ENCODE measurements around the gene MYO5A.
A peak's percentile ranks its signal among the peaks of the same experiment; 100 is the strongest.

MYO5A gene

DNA sequence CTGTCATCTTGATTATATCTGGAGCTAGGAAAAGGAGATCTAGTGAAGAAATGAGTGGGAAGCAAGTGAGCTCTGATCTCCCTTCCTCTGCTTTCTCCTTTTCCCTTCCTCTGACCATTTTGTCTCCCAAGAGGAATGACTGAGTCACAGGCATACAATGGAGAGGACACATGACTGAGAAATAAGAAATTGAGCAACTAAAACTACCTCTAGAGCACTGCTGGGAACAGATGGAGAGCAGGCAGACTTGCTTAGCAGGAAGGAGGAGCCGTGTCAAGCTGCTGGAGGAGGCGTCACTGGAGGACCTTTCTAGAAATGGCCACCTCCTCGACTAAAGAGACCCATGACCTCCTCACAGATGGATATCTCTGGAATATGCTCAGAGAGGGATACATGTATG is 166.2 kb downstream of the MYO5A start:
- DNase-seq (ENCODE audit: low read depth): no peak

DNA sequence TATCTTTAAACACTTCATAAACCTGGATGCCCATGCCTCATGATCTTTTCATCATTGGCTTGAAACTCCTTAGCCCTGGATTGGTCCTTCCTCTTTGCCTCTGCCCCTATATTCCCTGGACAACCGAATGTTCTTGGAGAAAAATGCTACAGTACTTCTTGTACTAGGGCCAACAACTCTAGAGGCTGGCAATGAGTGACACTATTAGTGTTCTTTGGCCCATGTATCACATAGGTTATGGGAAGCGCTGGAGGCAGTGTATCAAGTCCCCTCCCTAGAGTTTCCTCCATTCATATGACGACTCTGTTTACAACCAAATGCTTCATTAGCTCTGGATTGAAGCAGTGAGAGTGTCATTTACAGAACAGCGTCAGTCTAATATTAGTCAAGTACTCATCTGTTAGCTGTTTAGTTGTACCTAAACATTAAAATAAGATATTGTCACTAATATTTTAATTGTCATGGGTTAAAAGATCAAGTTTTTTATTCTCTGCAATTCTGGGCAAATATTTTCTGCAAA is 166.6 kb downstream of the MYO5A start:
- DNase-seq (ENCODE audit: low read depth): no peak

DNA sequence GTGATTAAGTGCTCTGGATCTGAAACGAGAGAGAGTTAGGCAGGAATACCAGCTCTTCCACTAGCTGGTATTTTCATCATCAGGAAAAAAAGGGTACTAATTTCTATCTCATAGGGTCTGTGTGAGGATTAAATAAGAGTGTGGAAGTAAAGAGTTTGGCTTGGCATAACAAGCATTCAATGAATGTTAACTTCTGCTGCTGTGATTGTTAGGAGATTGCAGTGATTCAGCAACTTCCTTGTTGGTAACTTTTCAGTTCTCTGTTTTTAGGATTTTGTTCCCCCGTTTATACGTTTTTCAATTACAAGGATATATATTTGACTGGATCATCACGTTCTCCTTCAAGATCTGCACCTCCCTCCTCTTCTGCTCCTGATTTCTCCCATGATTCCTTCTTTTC is 167.2 kb downstream of the MYO5A start:
- no peak for DNase-seq (ENCODE audit: low read depth)

DNA sequence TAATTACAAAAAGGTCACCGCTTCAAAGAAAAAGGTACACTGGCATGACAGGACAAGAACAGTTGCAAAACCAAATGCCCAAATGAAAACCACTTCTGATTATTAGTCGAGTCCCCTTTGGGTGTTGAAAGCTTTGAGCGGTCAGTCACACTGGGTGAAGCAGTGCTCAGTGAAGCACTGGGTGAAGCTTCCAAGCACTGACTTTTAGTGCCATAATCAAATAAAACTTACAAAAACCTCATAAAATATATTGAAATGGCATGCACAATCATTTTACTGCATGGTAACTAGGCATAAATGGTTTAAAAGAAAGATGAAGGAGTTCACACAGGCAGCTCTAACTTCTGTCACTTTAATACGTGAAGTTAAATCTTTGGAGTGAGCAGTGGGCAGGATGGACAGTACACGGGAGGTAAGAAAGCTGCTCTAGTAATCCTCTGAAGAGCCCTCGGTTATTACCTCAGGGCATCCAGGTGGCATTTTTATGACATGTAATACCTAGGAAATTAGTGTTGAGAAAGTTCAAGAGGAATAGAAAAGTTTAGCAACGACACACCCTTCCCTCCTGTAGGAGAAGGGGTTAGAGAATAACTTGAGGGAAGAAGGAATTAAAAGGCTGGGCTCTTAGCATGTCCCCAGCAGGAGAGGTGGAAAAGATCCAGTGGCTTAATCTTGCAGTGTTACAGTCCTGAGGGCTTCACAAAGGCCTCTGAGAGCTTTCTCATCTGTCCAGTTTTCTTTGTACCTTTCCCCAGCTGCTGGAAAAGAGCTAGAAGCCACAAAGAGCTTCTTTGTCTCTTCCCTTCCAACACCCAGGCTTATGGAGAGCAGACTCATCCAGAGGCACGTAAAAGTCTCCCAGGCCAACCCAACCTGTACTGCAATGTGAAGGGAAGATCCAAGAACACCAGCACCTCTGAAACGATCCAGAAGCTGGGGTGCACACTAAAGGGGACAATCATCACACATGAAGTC is 168.2 kb downstream of the MYO5A start:
- no peak for DNase-seq (ENCODE audit: low read depth)

DNA sequence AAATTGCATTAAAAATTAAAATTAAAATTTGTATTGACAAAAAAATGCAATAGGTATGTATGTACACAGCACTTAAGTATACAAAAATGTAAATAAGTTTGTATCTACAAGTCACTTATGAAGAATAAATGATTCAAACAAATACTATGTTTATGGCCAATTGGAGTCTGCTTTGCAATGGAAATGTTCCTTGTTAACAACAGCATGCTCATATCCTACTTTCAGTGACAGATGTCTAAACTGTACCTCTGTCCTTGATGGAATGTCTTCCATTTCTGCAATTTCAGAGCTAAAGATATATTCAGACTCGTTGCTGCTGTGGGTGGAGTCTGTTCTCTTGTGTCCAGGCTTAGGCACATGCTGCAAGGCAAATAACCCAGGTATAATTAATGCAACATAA is 169.0 kb downstream of the MYO5A start:
- DNase-seq (ENCODE audit: low read depth): no peak

DNA sequence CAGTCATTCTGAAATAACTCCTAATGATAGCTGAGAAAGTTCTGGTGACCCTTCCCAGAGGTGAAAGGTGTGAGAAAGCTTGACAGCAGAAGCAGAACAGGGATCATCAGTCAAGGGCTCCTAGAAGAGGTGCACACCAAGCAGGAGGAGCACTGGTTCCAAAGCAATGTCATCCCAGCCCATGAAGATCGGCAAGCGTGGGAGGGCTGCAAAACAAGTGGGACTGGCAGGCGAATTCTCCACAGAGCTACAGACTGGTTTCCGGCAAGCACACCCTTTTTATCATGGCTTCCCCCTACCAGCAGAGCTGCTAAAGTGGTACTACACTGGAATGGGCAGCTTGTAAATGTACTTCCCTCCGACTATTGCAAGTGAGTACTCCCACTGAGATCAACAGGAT is 170.7 kb downstream of the MYO5A start:
- no peak for DNase-seq (ENCODE audit: low read depth)

DNA sequence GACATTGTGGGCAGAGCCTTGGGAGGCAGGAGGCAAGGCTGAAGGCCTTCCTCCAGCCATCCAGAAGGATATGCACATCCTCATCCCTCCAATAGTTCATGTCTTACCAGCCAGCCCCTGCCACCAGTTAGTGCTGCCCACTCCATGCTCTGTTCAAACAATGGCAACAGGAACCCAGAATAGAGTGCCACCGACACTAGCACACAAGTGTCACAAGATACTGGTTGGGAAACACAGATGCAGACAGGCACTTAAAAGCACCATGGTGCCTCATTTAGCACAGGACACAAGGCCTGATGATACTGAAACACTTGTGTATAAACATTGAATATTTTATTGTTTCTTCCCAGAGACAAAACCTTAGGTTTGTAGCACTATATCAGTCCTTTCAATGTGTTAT is 176.6 kb downstream of the MYO5A start:
- DNase-seq (ENCODE audit: low read depth): no peak

DNA sequence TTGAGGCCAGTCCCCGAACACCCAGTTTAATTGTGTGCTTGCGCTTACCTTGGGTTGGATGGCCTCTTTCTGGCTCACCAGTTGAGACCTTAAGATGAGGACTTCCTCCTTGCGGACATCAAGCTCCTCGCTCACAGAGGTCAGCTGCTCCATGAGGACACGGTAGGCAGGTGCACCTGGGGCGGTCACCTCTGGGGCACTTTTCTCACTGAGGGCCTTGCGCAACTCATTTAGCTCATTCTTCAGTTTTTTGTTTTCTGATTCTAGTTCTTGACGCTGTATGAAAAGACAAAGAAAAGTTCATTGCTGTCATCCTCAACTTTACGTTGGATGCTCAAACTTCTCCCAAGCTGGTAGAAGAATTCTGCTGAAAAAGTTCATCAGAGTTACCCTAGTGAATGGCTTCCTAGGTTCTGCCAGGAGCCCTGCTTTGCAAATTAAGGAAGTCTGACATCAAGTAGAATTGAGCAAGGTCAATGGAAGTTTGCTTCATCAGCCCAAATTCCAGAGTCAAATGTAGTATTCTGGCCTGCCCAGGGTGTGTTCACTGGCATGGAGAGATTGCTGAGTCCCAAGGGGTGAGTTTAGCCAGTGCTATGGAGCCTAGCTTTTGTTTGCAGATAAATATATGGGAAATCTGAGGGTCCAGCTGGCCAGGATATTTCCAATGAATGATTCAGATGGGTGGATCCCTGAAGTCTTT is 177.3 kb downstream of the MYO5A start:
- DNase-seq (ENCODE audit: low read depth): no peak

DNA sequence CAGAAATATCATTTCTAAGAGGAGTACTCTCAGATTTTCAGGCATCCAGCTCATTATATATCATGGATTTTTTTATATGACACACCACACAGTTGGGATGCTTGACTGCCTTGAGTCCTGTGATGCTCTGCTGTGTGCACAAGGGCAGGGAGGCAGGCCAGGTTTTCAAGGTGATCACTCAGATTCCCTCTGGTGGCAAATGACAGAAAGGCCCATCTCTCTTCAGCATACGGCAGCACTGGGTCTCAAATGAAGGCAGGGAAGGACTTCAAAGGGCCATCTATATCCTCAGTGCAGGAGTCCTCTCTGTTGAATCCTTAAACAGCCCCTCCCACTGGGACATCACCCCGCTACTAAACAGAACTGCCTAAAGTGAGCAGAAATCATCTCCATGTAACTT is 178.3 kb downstream of the MYO5A start:
- no peak for DNase-seq (ENCODE audit: low read depth)

DNA sequence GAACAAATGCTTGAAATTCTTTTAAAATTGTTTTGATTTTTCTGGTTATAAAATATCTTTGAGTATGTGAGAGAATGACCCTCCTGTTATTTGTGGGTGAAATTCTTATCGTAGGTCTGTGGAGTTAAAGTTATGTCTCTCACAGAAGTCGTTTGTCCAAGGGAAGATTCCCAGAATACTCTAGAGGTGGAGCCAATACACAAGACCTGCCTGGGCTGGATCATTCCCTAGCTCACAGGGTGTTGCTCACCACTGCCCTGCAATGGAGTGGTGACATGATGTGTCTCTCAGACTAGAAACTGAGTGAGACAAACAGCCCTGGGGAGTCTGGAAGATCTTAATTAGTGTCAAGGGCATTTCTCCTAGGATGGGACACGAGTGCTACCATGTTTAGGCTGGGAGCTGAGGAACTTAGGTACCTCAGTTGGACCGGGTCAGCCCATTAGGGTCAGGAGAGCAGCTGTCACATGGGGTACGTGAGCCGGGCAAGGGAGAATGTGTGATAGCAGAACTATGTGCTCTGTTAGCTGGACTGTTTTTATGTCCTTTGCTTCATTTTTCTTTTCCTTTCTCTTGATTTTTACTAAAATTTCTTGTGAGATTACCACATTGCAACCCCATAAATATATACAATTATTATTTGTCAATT is 179.5 kb downstream of the MYO5A start:
- DNase-seq (ENCODE audit: low read depth): no peak

DNA sequence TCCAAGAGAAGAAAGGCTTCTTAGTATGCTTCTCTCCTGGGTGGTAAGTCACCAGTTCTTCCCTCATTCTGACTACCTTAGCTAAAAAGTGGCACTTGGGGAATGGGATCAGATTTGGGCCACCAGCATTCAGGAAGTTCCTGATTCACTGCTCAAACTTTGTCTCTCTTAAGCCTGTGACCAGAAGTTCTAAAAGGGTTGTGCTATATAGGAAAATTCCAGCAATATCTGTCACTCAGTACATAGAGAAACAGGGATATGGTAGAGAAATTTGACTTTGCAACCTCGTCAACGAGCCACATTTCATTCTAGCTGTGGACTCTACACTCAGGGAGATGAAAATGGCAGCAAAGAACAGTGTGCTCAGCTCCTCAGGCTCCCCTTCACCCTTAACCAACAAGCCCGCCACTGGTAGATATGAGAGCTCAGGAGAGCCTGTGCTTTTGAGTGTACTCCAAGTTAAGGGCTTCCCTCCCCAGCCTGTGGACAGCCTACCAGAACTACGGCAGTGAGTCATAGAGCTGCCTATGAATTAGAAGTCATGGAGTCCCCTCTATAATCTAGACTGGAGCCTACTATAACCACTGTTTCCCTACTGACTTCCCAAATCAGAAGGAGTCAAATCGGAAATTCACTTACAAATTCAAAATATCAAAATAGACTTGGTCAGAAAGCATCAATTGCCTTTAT is 180.5 kb downstream of the MYO5A start:
- no peak for DNase-seq (ENCODE audit: low read depth)

DNA sequence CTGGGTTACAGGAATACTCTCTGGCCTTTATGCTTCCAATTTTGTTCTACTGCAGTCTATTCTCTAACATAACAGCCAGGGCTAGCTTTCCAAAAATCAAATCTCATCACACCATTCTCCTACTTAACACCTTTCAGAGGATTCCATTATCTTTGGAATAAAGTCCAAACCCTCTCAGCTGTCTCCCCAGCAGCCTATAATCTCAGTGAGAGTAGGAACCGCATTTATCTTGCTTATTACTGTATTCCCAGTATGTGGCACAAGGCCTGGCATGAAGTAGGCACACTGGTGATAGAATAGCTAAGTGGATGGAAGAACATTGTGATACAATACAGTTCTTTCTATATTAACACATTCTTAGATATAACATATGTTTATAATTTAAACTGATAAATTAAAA is 184.1 kb downstream of the MYO5A start:
- DNase-seq (ENCODE audit: low read depth): no peak

DNA sequence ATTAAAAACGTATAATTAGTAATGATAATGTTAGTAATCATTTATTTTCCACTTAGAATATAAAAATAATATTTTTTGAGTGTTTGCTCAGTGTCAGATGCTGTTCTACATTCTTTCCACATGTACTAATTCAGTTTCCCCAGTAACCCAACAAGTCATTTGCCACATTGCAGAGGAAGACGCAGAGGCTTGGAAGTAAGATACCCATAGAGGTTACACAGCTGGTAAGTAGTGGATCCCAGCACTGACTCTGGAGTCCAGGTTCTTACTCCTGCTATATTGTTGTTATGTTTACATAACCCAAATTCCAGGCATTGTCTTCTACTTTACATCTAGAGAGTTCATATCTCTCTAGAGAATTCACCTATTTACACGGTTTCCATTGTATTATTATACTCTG is 184.8 kb downstream of the MYO5A start:
- no peak for DNase-seq (ENCODE audit: low read depth)

DNA sequence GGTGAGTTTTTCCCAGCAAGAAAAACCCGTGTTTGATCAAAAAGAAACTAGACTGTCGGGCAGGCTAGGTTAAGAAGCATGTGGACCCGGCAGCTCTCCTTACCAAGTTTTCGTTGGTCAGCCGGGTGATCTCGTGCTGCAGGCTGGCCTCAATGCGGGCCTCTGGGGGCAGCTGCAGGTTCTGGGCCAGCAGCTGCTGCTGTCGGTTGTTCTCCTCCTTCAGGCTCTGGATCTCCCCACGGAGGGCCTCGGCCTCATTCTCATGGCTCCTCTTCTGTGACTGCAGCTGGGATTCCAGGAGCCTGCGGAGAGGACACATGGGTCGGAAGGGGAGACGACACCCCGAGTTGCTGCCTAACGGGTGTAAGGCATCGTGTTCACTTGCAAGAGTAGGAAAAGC is 188.6 kb downstream of the MYO5A start:
- no peak for DNase-seq (ENCODE audit: low read depth)

DNA sequence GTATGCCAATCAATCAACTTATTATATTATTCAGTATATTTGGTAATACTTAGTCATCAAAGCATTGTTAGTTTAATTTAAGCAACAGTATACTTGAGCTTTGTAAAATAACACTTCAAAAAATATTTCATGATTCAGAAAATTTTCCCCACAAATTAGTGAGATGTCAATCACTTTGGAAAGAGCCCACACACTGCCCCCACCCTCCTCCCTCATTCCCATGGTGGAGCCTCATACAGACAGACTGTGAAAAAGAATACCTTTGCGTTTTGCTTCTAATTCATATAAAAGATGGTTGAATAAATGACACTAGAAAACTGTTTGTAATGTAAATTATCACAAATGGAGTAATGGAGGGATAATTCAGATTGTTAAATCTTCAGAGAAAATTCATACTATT is 189.8 kb downstream of the MYO5A start:
- no peak for DNase-seq (ENCODE audit: low read depth)

DNA sequence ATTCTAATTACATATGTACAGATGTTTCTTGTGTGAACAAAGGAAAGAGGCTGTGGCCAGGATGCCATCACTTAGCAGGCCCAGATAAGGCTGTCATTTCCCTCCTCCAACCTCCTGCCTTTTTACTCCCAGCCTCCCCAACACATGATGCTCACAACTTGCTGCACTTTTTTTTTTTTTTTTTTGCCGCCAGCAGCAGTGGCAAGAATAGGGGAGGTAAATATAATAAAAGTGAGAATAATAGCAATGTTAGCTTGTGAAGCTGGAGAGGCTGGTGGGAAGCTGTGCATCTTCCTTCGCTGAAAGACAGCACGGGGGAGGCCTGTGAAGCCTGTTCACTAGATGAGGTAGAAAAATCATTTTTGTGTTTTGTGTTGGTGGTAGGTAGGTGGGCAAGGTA is 190.6 kb downstream of the MYO5A start:
- no peak for DNase-seq (ENCODE audit: low read depth)

DNA sequence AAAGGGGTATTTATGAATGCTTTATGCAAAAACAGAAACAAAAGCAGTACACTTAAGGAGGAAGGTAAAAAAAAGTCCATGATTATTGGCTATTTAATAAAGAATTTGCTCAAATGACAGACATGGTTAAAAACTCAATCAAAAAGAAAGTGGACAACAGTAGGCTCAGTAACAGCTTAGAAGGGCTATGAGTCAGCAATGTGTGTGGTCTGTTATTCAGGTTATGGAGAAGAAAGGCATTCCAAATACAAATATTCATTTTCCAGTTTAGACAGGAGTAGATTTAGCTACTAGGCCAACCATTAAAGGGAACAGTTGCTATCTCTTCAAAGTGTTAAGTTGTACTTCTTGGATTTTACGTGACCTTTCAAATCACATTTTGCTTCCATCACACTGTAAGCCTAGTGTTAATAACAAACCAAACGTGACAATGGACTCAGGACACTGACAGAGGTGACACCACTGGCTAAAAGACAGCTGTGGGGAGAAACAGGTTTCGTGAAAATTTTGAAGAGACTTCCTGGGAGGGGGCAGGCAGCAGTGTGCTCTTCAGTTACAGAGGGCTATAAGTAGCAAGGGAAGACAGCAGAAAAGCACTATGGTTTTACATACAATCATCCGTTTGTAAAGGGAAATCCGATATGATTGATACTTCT is 191.4 kb downstream of the MYO5A start:
- DNase-seq (ENCODE audit: low read depth): no peak

DNA sequence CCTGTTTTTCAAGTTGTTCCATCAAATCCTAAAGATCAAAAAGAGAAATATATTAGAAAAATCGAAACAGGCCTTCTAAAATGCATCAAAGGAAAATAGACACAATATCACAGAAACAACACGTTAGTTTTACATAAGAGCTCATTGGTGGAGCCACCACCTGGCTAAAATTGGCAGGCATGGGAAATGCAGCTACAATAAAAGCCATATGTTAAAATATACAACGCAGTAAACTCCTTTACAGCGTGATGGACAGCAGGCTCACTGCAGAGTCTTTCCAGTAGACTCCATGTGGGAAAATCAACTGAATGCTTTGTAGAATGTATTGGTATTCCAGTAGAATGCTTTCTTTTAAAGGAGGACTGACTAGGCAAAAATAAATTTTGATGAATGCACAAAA is 192.2 kb downstream of the MYO5A start:
- no peak for DNase-seq (ENCODE audit: low read depth)

DNA sequence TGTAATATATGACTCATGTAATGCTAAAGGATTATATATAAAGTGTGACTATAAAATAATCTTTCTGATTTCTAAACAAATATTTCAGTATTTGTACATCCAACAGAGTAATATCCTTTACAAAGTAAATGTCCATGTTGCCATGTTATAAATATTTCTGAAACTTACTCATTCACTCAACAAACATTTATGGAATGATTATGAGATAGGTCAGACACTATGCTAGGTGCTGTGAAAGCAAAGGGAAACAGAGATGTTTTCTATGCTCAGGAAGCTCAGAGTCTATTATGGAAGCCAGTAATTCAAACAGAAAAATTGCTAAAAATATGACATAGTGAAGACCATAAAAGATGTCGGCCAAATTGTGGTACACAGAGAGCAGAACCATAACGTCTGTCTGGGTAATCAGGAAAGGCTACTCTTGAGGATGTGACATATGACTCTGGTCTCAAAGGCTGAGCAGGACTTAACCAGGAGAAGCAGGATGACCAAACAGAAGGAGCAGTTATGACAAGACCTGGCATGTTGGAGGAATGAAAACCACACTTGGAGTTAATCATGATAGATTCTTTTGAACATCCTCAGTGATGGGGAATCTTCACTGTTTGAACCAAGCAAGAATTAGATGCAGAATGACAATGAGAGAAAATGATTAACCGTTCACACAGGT is 194.1 kb downstream of the MYO5A start:
- no peak for DNase-seq (ENCODE audit: low read depth)

DNA sequence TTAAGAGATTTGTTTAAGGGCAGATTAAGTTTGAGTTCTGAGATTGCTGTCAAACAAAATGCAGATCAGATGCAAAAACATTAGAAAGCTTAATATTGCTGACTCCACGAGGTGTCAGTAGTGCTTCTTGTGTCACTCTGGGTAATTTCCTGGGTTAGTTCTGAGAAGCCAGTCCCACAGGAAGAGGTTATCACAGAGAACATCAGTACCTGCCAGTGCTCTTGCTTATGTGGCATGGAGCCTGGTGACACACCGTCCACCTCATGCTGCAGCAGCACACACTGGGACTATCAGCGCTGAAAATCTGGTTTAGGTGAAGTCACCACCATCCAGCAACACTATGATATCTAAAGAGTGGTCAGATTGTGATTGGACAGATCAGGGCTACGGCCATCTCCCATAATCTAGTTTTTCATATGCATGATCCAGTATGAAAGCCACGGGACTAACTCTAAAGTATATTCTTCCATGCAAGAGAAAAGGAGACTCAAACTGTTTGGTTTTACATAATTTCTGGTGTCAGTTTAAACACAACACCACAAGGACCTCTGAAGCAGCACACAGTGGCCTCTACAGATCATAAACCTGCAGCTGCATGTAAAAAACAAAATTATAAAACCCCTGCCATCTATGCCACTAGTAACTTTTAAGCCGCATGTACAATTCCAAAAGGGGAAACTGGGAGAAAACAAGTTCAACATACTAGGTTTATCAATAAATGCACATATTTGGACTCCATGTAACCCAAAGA is 197.0 kb downstream of the MYO5A start:
- peak; percentile 48 for DNase-seq (ENCODE audit: low read depth)

Data from fibroblast of the conjunctiva (primary cell).